Measurements from ENCODE around the gene SH2D6.

GRCh38 chr2:85415980-85416650 lies 2.4 kb upstream of the SH2D6 start:
- TF ChIP-seq CTCF (IDR thresholded peaks at IDR 0.05) (no peak), EZH2phosphoT487 (IDR thresholded peaks at IDR 0.05) (no peak), EZH2 (IDR thresholded peaks at IDR 0.05) (no peak)

All from neural progenitor cell (in vitro differentiated cells).